Cardiac fibroblast (primary cell): ENCODE results near the gene PAX8.

Source experiments
- DNase-seq, 2 donors: peaks; one replicate each; pipeline versions ENCODE4 v3.0.0 to v3.0.0-alpha.2; 2010; ENCODE audit warnings: low read depth in 2 of 2
- H3K4me3 ChIP-seq, 2 donors: replicated peaks in 1 of 2; 1 replicate in 1 of 2; 2 replicates in 1 of 2; pipeline ENCODE4 v1.5.1; 2011; ENCODE audit warnings: low read depth in 2 of 2, low read length in 2 of 2, mild to moderate bottlenecking in 2 of 2, moderate library complexity in 1 of 2
- CTCF ChIP-seq: IDR thresholded peaks from one replicate; pipeline ENCODE4 v1.5.1; 2011; ENCODE audit warnings: low read depth, mild to moderate bottlenecking, low read length, inconsistent platforms

The PAX8 gene

GRCh38 chr2:113216891-113217454 lies 61.7 kb downstream of the PAX8 start:
- no peak for DNase-seq
- TF ChIP-seq CTCF, result no peak

GRCh38 chr2:113216321-113216720 lies 62.4 kb downstream of the PAX8 start:
- no peak for DNase-seq
- TF ChIP-seq CTCF, result no peak
- H3K4me3 ChIP-seq, result no peak overlapping the region

More at GRCh38 chr2:113216891-113217454, 61.7 kb downstream of the PAX8 start:
- H3K4me3 ChIP-seq, result no peak overlapping the region

GRCh38 chr2:113215056-113215455 lies 63.7 kb downstream of the PAX8 start:
- TF ChIP-seq CTCF, result no peak

GRCh38 chr2:113214141-113214540 lies 64.6 kb downstream of the PAX8 start:
- DNase-seq, result no peak
- TF ChIP-seq CTCF, result no peak
- no peak overlapping the region for H3K4me3 ChIP-seq

More at GRCh38 chr2:113215056-113215455, 63.7 kb downstream of the PAX8 start:
- DNase-seq, result no peak
- H3K4me3 ChIP-seq, result no peak overlapping the region

GRCh38 chr2:113213061-113213930 lies 65.4 kb downstream of the PAX8 start:
- no peak for DNase-seq
- H3K4me3 ChIP-seq, result no peak overlapping the region
- no peak for TF ChIP-seq CTCF

GRCh38 chr2:113212245-113213060 lies 66.3 kb downstream of the PAX8 start:
- no peak for DNase-seq
- TF ChIP-seq CTCF, result no peak

More at GRCh38 chr2:113212245-113213060, 66.3 kb downstream of the PAX8 start:
- H3K4me3 ChIP-seq, result no peak overlapping the region
